ENCODE data around the gene BANK1. TPM values are rescaled to one million over a fixed set of nuclear protein-coding genes. Genes with fewer than 3 reads are reported as not detected.

Gene BANK1
- total RNA-seq, 1 experiment from 2014 or later, result 3.3 TPM

DNA sequence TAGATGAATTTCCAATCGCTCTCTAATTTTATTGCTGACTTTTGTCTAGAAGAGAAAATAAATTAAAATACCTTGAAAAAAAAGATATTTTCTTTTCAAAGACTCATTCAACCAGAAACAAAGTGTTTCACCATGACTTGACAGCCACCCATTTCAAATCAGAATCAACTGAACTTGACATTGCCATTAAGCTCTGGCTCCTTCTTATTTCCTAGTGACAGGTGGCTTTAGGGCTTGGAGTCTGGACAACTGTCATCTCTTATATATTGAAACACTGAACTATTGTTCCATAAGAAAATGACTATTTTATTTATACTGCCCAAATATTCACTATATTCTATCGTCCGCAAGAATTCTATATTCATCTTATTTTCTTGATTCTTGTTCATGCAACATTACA lies 325.6 kb downstream of the BANK1 start:
- Histone ChIP-seq H3K36me3 (ENCODE audit: control insufficient read depth, insufficient read depth, low read length) (no peaks in the 10 kb centered on the region), H3K27ac (ENCODE audit: low read length) (no peak overlapping the region), H3K27me3 (ENCODE audit: control insufficient read depth, insufficient read depth, low read length) (no peaks in the 10 kb centered on the region), H3K4me1 (ENCODE audit: control insufficient read depth, insufficient read depth, low read length) (no peaks in the 10 kb centered on the region), H3K4me3 (ENCODE audit: low read depth in 2 of 2, low read length in 2 of 2) (no peak overlapping the region), H3K9me3 (ENCODE audit: control insufficient read depth, insufficient read depth, low read depth, low read length) (no peaks in the 10 kb centered on the region)
- intact Hi-C loops (cut with micrococcal nuclease; ENCODE audit: unreplicated experiment) (no loop called here), in situ Hi-C loops (cut with HindIII; ENCODE audit: low pct_unique_long_range_greater_than_20kb, low sequenced_read_pairs) (no loop called here)
- CTCF ChIA-PET, result no interaction called here
- POLR2A ChIA-PET, result no interaction called here
- BruUV-seq (replicated peaks), result no TSS peak
- no peak for DNase-seq (ENCODE audit: low read depth, low spot score)
- TF ChIP-seq POLR2AphosphoS5 (IDR thresholded peaks at IDR 0.05; ENCODE audit: low read depth, low read length) (no peak), TCF7L2 (IDR thresholded peaks at IDR 0.05; ENCODE audit: low read depth, low read length) (no peak), SIN3A (IDR thresholded peaks at IDR 0.05; ENCODE audit: borderline replicate concordance, insufficient read depth, low read depth, low read length) (no peak)
- TF ChIP-seq, protein P1, sequence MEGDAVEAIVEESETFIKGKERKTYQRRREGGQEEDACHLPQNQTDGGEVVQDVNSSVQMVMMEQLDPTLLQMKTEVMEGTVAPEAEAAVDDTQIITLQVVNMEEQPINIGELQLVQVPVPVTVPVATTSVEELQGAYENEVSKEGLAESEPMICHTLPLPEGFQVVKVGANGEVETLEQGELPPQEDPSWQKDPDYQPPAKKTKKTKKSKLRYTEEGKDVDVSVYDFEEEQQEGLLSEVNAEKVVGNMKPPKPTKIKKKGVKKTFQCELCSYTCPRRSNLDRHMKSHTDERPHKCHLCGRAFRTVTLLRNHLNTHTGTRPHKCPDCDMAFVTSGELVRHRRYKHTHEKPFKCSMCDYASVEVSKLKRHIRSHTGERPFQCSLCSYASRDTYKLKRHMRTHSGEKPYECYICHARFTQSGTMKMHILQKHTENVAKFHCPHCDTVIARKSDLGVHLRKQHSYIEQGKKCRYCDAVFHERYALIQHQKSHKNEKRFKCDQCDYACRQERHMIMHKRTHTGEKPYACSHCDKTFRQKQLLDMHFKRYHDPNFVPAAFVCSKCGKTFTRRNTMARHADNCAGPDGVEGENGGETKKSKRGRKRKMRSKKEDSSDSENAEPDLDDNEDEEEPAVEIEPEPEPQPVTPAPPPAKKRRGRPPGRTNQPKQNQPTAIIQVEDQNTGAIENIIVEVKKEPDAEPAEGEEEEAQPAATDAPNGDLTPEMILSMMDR (IDR thresholded peaks at IDR 0.05), result no peak
- TF ChIP-seq, protein P2, sequence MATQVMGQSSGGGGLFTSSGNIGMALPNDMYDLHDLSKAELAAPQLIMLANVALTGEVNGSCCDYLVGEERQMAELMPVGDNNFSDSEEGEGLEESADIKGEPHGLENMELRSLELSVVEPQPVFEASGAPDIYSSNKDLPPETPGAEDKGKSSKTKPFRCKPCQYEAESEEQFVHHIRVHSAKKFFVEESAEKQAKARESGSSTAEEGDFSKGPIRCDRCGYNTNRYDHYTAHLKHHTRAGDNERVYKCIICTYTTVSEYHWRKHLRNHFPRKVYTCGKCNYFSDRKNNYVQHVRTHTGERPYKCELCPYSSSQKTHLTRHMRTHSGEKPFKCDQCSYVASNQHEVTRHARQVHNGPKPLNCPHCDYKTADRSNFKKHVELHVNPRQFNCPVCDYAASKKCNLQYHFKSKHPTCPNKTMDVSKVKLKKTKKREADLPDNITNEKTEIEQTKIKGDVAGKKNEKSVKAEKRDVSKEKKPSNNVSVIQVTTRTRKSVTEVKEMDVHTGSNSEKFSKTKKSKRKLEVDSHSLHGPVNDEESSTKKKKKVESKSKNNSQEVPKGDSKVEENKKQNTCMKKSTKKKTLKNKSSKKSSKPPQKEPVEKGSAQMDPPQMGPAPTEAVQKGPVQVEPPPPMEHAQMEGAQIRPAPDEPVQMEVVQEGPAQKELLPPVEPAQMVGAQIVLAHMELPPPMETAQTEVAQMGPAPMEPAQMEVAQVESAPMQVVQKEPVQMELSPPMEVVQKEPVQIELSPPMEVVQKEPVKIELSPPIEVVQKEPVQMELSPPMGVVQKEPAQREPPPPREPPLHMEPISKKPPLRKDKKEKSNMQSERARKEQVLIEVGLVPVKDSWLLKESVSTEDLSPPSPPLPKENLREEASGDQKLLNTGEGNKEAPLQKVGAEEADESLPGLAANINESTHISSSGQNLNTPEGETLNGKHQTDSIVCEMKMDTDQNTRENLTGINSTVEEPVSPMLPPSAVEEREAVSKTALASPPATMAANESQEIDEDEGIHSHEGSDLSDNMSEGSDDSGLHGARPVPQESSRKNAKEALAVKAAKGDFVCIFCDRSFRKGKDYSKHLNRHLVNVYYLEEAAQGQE (IDR thresholded peaks at IDR 0.05; ENCODE audit: insufficient read depth in 1 of 2, low read depth in 2 of 2, low read length in 1 of 2), result no peak
- ATAC-seq, result no peak

DNA sequence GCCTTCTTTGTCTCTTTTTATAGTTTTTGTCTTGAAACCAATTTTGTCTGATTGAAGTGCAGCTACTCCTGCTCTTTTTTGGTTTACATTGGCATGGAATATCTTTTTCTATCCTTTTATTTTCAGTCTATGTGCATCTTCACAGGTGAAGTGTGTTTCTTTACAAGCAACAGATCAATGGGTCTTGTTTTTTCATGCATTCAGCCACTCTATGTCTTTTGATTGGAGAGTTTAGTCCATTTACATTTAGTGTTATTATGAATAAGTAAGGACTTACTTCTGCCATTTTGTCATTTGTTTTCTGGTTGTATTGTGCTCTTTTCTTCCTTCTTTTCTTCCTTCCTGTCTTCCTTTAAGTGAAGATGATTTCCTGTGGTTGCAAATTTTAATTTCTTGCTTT lies 330.3 kb downstream of the BANK1 start:
- intact Hi-C loops (cut with micrococcal nuclease; ENCODE audit: unreplicated experiment) (no loop called here), in situ Hi-C loops (cut with HindIII; ENCODE audit: low pct_unique_long_range_greater_than_20kb, low sequenced_read_pairs) (no loop called here)
- Histone ChIP-seq H3K27ac (ENCODE audit: low read length) (no peak overlapping the region), H3K9me3 (ENCODE audit: control insufficient read depth, insufficient read depth, low read depth, low read length) (no peaks in the 10 kb centered on the region), H3K4me3 (ENCODE audit: low read depth in 2 of 2, low read length in 2 of 2) (no peak overlapping the region), H3K4me1 (ENCODE audit: control insufficient read depth, insufficient read depth, low read length) (no peaks in the 10 kb centered on the region), H3K27me3 (ENCODE audit: control insufficient read depth, insufficient read depth, low read length) (no peaks in the 10 kb centered on the region), H3K36me3 (ENCODE audit: control insufficient read depth, insufficient read depth, low read length) (no peaks in the 10 kb centered on the region)
- CTCF ChIA-PET, result no interaction called here
- no TSS peak for BruUV-seq (replicated peaks)
- no peak for ATAC-seq
- DNase-seq (ENCODE audit: low read depth, low spot score), result no peak
- POLR2A ChIA-PET, result interaction anchor here (0.6 kb wide), 1 partner anchor 250 kb away, joined by 4 read pairs; no protein-coding TSS in a partner anchor
- no peak for TF ChIP-seq TCF7L2 (IDR thresholded peaks at IDR 0.05; ENCODE audit: low read depth, low read length)

All from Panc1 (cell line).